NB4 (cell line): ENCODE results near the gene PPP1CC.

ENCODE experiments used
- DNase-seq: peaks from one replicate; pipeline ENCODE4 v3.0.0; 2010; ENCODE audit warnings: low read depth
- H3K4me3 ChIP-seq: one replicate; pipeline ENCODE4 v1.5.1; 2011; ENCODE audit warnings: mild to moderate bottlenecking, low read depth, low read length, moderate library complexity
- MAX ChIP-seq: IDR thresholded peaks from 2 replicates; pipeline ENCODE4 v1.6.1; 2011; ENCODE audit warnings: low read depth, low read length
- MYC ChIP-seq: IDR thresholded peaks from 2 replicates; pipeline ENCODE4 v1.6.1; 2011; ENCODE audit warnings: low read depth, low read length
- POLR2A ChIP-seq: IDR thresholded peaks from 2 replicates; pipeline ENCODE4 v1.6.1; 2011; ENCODE audit warnings: mild to moderate bottlenecking; ENCODE audit not compliant: insufficient read length; ENCODE audit errors: extremely low read depth
- TF ChIP-seq, protein P1 (sequence below): IDR thresholded peaks from one replicate; pipeline ENCODE4 v1.5.1; 2012; ENCODE audit warnings: low read depth, low read length

PPP1CC gene

DNA sequence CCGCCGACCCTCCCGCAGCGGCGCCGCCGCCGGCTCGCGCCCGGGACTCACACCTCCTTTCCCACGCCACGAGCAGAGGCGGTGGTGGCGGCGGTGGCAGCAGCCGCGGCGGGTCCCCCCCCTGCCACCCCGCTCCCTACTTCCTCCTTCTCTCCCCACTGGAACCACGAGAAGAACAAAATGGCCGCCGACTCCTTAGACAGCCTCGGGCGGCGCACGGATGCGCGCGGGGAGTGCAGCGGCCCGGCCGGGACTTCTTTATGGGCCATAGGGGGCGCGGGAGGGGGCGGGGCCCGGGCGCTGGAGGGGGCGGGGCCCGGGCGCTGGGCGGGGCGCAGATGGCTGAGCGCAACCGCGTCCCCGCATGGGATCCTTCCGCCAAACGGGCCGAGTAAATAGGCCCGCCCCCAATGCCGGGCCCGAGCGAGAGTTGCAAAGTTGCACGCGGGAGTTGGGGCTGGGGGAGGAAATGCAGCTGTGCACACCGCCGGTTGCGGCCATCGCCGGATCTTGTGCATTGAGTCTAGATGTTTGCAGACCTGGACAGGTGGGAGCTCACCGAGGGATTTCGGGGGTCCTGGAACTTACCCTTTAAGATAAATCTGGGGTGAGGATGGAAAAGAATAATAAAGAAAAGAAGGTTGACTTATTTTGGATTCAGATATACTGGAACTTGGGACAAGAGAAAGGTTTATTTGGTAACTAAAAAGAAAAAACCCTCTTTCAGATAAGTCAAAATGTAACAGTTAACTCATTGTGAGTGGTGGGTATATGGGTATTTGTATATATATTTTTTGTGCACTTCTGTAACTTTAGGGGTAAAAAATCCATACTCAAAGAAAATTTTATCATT is at the start of gene PPP1CC:
Gene PPP1CC, minus strand, starts transcription at position 174 of the 853 bp plus-strand sequence. CDS start 184 bp downstream, outside the sequence.
- peak; percentile 99 for DNase-seq
- TF ChIP-seq MYC (no peak; the same call in none of the 2 replicates), MAX (peak; percentile 54), POLR2A (peak; percentile 80)
- peak within 1 kb of the TSS; percentile 91 for H3K4me3 ChIP-seq

GRCh38 chr12:110791589-110791988 is 48.9 kb upstream of the PPP1CC start:
- no peak for DNase-seq
- no peak for TF ChIP-seq MYC
- no peak for TF ChIP-seq POLR2A
- no peak for TF ChIP-seq MAX

GRCh38 chr12:110790301-110790700 is 47.6 kb upstream of the PPP1CC start:
- TF ChIP-seq, protein P1, sequence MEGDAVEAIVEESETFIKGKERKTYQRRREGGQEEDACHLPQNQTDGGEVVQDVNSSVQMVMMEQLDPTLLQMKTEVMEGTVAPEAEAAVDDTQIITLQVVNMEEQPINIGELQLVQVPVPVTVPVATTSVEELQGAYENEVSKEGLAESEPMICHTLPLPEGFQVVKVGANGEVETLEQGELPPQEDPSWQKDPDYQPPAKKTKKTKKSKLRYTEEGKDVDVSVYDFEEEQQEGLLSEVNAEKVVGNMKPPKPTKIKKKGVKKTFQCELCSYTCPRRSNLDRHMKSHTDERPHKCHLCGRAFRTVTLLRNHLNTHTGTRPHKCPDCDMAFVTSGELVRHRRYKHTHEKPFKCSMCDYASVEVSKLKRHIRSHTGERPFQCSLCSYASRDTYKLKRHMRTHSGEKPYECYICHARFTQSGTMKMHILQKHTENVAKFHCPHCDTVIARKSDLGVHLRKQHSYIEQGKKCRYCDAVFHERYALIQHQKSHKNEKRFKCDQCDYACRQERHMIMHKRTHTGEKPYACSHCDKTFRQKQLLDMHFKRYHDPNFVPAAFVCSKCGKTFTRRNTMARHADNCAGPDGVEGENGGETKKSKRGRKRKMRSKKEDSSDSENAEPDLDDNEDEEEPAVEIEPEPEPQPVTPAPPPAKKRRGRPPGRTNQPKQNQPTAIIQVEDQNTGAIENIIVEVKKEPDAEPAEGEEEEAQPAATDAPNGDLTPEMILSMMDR = no peak
- TF ChIP-seq MAX = no peak
- TF ChIP-seq MYC = no peak
- no peak for TF ChIP-seq POLR2A
- H3K4me3 ChIP-seq = no peak overlapping the region
- no peak for DNase-seq

More at GRCh38 chr12:110791589-110791988, 48.9 kb upstream of the PPP1CC start:
- H3K4me3 ChIP-seq = no peak overlapping the region

DNA sequence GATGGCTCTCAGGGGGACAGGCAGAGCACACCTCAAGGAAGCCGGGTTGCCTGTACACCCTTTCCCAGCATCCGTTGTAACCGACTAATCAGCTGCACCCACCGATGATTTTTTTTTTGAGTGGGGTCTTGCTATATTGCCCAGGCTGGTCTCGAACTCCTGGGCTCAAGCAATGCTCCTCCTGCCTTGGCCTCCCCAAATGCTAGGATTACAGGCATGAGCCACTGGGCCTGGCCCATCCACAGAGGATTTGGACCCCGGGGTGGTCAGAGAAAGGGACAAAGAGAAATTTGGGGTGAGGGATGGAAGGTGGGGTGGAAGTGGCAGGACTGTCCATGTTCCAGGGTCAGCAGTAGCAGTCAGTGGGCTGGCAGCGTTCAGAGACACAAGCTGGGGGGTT is 43.3 kb upstream of the PPP1CC start:
- TF ChIP-seq MAX = no peak
- no peak for TF ChIP-seq POLR2A
- no peak for TF ChIP-seq MYC
- TF ChIP-seq, protein P1 = no peak
- DNase-seq = no peak
- no peak overlapping the region for H3K4me3 ChIP-seq

DNA sequence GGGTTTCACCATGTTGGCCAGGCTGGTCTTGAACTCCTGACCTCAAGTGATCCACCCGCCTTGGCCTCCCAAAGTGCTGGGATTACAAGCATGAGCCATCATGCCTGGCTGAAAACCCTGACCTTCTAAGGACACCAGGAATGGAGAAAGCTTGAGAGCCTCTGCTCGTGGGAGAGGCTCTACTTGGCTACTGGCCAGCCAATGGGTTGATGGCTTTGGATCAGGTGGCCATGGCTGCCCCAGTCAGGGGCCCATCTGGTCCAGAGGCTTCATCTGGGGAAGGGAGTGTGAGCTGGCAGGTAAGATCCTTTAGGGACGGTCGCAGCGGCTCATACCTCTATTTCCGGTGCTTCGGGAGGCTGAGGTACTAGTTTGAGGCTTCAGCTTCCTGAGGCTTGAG is 42.5 kb upstream of the PPP1CC start:
- DNase-seq = no peak
- no peak overlapping the region for H3K4me3 ChIP-seq
- no peak for TF ChIP-seq MYC
- TF ChIP-seq, protein P1 = no peak
- TF ChIP-seq POLR2A = no peak
- TF ChIP-seq MAX = no peak

DNA sequence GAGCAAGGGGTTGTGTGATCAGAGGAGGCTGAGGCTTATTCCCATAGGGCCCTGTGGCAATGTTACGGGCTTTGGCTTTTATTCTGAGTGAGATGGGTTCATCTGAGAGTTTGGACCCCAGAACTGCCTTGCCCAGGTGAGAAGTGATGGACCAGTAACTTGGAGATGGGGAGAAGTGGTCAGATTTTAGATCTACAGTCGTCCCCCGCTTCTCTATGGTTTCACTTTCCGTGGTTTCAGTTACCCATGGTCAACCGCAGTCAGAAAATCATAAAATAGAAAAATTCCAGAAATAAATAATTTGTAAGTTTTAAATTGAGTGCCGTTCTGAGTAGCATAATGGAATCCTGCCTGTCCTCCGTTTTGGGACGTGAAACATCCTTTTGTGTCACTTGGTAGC is 40.2 kb upstream of the PPP1CC start:
- DNase-seq = no peak
- no peak overlapping the region for H3K4me3 ChIP-seq
- TF ChIP-seq, protein P1 = no peak
- no peak for TF ChIP-seq POLR2A
- no peak for TF ChIP-seq MAX
- TF ChIP-seq MYC = no peak
